Hematopoietic multipotent progenitor cell treated with erythropoietin and hydrocortisone succinate and interleukin-3 and kit ligand, for 6 days (in vitro differentiated cells): ENCODE measurements around the gene HMOX2.

Source experiments
- DNase-seq: peaks from one replicate; pipeline ENCODE4 v3.0.0-alpha.2; 2015

The HMOX2 gene

GRCh38 chr16:4505356-4506147 is 29.4 kb downstream of the HMOX2 start:
- DNase-seq, result peak; percentile 79

- DNase-seq, result peak; percentile 95
Measured at GRCh38 chr16:4506450-4506849, 30.3 kb downstream of the HMOX2 start.

DNA sequence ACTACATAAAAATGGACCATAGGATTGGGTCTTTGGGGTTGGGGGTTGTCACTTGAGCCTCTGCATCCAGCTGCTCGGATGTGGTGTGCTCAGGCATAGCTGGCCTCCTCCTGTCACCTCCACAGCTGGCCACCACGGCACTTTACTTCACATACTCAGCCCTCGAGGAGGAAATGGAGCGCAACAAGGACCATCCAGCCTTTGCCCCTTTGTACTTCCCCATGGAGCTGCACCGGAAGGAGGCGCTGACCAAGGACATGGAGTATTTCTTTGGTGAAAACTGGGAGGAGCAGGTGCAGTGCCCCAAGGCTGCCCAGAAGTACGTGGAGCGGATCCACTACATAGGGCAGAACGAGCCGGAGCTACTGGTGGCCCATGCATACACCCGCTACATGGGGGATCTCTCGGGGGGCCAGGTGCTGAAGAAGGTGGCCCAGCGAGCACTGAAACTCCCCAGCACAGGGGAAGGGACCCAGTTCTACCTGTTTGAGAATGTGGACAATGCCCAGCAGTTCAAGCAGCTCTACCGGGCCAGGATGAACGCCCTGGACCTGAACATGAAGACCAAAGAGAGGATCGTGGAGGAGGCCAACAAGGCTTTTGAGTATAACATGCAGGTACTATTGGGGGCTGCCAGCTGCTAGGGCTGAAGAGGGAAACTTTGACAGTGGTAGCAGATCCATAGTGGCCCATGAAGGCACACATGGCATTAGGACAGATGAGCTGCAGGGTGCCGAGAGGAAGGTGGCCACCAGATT is 31.6 kb downstream of the HMOX2 start:
- DNase-seq, result no peak

GRCh38 chr16:4508806-4509205 is 32.6 kb downstream of the HMOX2 start:
- no peak for DNase-seq

DNA sequence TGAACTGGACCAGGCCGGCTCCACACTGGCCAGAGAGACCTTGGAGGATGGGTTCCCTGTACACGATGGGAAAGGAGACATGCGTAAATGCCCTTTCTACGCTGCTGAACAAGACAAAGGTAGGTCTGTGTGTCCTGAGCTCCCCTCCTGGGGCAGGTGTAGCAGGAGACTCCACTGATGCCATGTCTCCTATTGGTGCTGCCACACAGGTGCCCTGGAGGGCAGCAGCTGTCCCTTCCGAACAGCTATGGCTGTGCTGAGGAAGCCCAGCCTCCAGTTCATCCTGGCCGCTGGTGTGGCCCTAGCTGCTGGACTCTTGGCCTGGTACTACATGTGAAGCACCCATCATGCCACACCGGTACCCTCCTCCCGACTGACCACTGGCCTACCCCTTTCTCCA is 33.2 kb downstream of the HMOX2 start:
- DNase-seq, result no peak

- DNase-seq, result no peak
Measured at GRCh38 chr16:4510131-4510530, 33.9 kb downstream of the HMOX2 start.

DNA sequence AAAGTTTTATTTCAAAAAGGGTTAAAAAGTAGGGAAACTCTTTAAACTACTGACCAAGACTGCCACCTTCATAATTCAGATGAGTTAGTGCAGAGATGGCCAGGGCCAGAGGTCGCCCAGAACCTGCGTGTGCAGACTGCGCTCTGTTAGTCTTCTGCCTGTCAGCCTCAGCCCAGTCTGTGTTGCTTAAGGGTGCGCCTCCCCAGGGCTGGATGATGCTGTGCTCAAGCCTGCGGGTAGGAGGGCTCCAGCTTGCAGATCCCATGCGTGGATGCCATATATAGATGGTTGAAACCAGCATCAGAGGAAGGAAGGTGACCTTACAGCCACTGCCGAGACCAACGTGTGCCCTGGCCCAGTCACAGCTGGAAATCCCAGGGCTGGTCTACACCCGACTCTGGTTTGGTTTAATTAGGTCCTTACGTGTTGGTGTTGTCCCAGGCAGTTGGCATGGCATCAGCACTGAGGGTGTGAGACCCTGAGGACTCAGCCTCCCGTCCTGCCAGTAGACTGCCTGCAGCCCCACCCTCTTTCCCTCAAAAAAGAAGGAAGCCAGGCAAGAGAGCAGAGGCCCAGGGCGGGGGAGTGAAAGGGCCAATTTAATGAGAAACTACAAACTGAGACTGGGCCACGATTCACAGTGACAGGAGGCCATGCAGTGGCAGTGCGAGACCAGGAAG is 34.7 kb downstream of the HMOX2 start:
- DNase-seq, result no peak

DNA sequence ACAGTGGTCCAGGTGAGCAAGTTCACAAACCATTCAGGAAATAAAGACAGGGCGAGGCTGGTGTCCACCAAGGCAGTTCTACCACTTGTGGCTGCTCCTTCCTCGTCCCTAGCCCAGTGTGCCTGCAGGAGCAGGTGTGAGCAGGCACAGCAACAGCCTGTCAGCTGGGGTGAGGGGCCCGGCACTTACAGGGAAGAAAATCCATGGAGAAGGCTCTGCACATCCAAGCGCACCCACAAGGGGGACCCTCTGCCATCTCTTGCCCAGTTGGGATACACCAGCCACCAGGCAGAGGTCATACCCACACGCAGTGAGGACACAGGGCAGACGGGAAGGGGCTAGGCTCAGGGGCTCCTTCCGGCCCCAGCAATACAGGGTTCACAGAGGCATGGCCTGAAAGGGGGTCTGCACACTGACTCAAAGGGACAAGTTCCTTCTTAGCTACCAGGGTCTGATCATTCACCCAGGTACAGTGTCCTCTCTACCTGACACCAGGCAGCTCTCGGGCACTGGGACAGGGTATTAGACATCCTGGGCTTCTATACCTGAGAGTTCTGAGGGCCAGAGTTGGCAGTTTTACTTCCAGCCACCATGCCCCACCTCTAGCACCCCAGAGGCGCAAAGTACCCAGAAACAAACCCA is 35.4 kb downstream of the HMOX2 start:
- DNase-seq, result peak; percentile 72

- no peak for DNase-seq
Measured at GRCh38 chr16:4512473-4512872, 36.3 kb downstream of the HMOX2 start.

GRCh38 chr16:4513086-4513860 is 37.1 kb downstream of the HMOX2 start:
- DNase-seq, result peak; percentile 77

DNA sequence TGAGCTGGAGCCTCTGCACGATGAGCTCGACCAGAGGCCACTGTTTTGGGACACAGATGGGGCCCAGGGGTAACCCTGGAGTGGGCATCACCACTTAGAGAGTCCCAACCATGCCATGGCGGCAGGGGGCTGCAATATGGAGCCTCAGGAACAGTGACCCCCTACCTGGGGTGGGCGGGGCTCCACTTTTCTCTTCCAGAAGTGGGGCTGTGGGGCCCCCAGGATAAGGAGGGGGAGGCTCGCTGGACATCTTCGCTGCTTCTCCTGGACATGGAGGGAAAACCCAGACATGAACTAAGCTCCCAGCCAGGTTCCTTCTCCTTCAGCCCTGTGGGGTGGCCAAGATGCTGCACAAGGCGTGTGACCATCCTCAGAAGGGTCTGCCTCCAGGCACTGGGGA is 37.7 kb downstream of the HMOX2 start:
- DNase-seq, result no peak

GRCh38 chr16:4514606-4515005 is 38.4 kb downstream of the HMOX2 start:
- no peak for DNase-seq

DNA sequence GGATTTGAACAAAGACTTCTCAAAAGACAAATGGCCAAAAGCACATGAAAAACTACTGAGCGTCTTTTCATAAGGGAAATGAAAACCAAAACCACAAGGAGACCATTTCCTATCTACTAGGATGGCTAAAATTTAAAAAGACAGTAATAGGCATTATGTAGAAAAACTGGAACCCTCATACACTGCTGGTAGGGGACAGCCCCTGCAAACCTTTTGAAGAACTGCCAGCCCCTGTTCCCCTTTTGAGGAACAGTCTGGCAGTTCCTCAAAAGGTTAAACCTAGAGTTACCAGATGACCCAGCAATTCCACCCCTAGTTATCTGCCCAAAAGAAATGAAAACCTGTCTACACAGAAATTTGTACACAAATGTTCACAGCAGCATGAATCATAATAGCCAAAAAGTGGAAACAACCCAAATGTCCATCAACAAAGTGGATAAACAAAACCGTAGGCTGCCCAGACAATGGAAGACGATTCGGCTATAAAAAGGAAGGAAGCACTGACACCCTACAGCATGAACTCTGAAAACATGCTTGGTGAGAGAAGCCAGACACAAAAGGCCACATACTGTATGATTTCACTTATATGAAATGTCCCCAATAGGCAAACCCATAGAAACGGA is 39.5 kb downstream of the HMOX2 start:
- peak; percentile 63 for DNase-seq

GRCh38 chr16:4517812-4518680 is 41.8 kb downstream of the HMOX2 start:
- peak; percentile 54 for DNase-seq

GRCh38 chr16:4519274-4520058 is 43.3 kb downstream of the HMOX2 start:
- peak; percentile 48 for DNase-seq

DNA sequence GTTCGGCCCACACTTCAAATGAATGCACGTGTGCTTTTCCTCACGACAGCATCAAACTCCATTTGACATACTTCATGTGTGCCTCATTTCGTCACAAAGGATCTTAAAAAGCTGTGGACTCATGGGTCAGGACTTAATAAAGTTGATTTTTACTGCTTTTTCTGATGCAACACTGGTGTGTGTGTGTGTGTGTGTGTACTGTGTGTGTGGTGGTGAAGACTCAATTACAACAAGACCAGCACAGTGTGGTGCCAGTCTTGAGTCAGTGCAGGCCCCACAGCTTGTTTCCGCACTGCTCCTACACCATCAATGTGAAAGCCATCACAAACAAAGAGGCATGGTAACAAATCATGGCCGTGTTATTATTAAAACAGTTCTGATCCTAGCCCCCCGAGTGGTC is 44.7 kb downstream of the HMOX2 start:
- DNase-seq, result no peak

GRCh38 chr16:4522051-4522581 is 45.9 kb downstream of the HMOX2 start:
- DNase-seq, result no peak

- no peak for DNase-seq
Measured at GRCh38 chr16:4523686-4524085, 47.5 kb downstream of the HMOX2 start.

GRCh38 chr16:4524571-4524970 is 48.4 kb downstream of the HMOX2 start:
- no peak for DNase-seq

GRCh38 chr16:4525069-4525468 is 48.9 kb downstream of the HMOX2 start:
- no peak for DNase-seq
